NT2/D1 (cell line): ENCODE data around the gene GOLGA3.

Experiments used
- DNase-seq: peaks from one replicate; pipeline ENCODE4 v3.0.0-alpha.2; 2011; ENCODE audit warnings: low read depth, low spot score
- H3K27me3 ChIP-seq: 2 replicates; pipeline ENCODE4 v1.6.0; 2011; ENCODE audit warnings: mild to moderate bottlenecking; ENCODE audit not compliant: insufficient read length, insufficient read depth
- H3K36me3 ChIP-seq: 2 replicates; pipeline ENCODE4 v1.6.1; 2011; ENCODE audit warnings: mild to moderate bottlenecking, low read length, mixed read lengths; ENCODE audit not compliant: insufficient read depth, insufficient read length
- H3K4me1 ChIP-seq: 2 replicates; pipeline ENCODE4 v1.5.1; 2011; ENCODE audit not compliant: insufficient read depth, insufficient read length
- H3K4me3 ChIP-seq: 2 replicates; pipeline ENCODE4 v1.5.1; 2011; ENCODE audit warnings: low read depth; ENCODE audit not compliant: insufficient read length
- H3K9ac ChIP-seq: 2 replicates; pipeline ENCODE4 v1.6.0; 2011; ENCODE audit warnings: low read depth; ENCODE audit not compliant: insufficient read length
- H3K9me3 ChIP-seq: 2 replicates; pipeline ENCODE4 v1.5.1; 2011; ENCODE audit warnings: mild to moderate bottlenecking, low read length; ENCODE audit not compliant: insufficient read depth
- SUZ12 ChIP-seq: IDR thresholded peaks from 2 replicates; pipeline ENCODE4 v1.6.1; 2011; ENCODE audit not compliant: insufficient read length, insufficient read depth; ENCODE audit errors: extremely low read depth
- YY1 ChIP-seq: IDR thresholded peaks from 2 replicates; pipeline ENCODE4 v1.6.1; 2011; ENCODE audit not compliant: insufficient read length, insufficient read depth
- ZNF274 ChIP-seq: IDR thresholded peaks from 2 replicates; pipeline ENCODE4 v1.6.1; 2011; ENCODE audit warnings: mild to moderate bottlenecking, low read depth, low read length

GOLGA3 gene

GRCh38 chr12:132747395-132747794, 81.3 kb downstream of the GOLGA3 start:
- TF ChIP-seq SUZ12 (no peak), ZNF274 (no peak), YY1 (no peak)
- peaks cover 94% of the 10 kb centered on the region for H3K36me3 ChIP-seq
- H3K27me3 ChIP-seq: no peaks in the 10 kb centered on the region
- no peak overlapping the region for H3K9ac ChIP-seq
- no peak for DNase-seq
- no peaks in the 10 kb centered on the region for H3K4me1 ChIP-seq
- no peak overlapping the region for H3K4me3 ChIP-seq
- H3K9me3 ChIP-seq: no peaks in the 10 kb centered on the region

GRCh38 chr12:132746613-132747012, 82.1 kb downstream of the GOLGA3 start:
- Histone ChIP-seq H3K4me1 (no peaks in the 10 kb centered on the region), H3K27me3 (no peaks in the 10 kb centered on the region), H3K9me3 (no peaks in the 10 kb centered on the region), H3K4me3 (no peak overlapping the region), H3K9ac (no peak overlapping the region), H3K36me3 (peaks cover 94% of the 10 kb centered on the region)
- no peak for DNase-seq
- TF ChIP-seq SUZ12: no peak
- no peak for TF ChIP-seq YY1
- no peak for TF ChIP-seq ZNF274

GRCh38 chr12:132743831-132744230, 84.8 kb downstream of the GOLGA3 start:
- H3K4me3 ChIP-seq: no peak overlapping the region
- no peaks in the 10 kb centered on the region for H3K9me3 ChIP-seq
- no peaks in the 10 kb centered on the region for H3K4me1 ChIP-seq
- no peak for TF ChIP-seq SUZ12
- TF ChIP-seq YY1: no peak
- no peak for TF ChIP-seq ZNF274
- DNase-seq: no peak
- no peak overlapping the region for H3K9ac ChIP-seq
- H3K36me3 ChIP-seq: peaks cover 96% of the 10 kb centered on the region
- H3K27me3 ChIP-seq: no peaks in the 10 kb centered on the region

GRCh38 chr12:132741620-132742019, 87.0 kb downstream of the GOLGA3 start:
- no peak for DNase-seq
- no peaks in the 10 kb centered on the region for H3K4me1 ChIP-seq
- no peak overlapping the region for H3K9ac ChIP-seq
- no peak for TF ChIP-seq YY1
- TF ChIP-seq ZNF274: no peak
- no peak for TF ChIP-seq SUZ12
- no peaks in the 10 kb centered on the region for H3K27me3 ChIP-seq
- no peaks in the 10 kb centered on the region for H3K9me3 ChIP-seq
- H3K4me3 ChIP-seq: no peak overlapping the region
- peaks cover 94% of the 10 kb centered on the region for H3K36me3 ChIP-seq

- Histone ChIP-seq H3K27me3 (no peaks in the 10 kb centered on the region), H3K9ac (no peak overlapping the region), H3K36me3 (peaks cover 95% of the 10 kb centered on the region), H3K4me3 (no peak overlapping the region), H3K4me1 (no peaks in the 10 kb centered on the region), H3K9me3 (no peaks in the 10 kb centered on the region)
- DNase-seq: no peak
- TF ChIP-seq YY1 (no peak), ZNF274 (no peak), SUZ12 (no peak)
Measured at GRCh38 chr12:132740652-132741051, 88.0 kb downstream of the GOLGA3 start.

- no peak for DNase-seq
- no peak overlapping the region for H3K9ac ChIP-seq
- no peaks in the 10 kb centered on the region for H3K9me3 ChIP-seq
- H3K4me1 ChIP-seq: no peaks in the 10 kb centered on the region
- H3K36me3 ChIP-seq: peaks cover 95% of the 10 kb centered on the region
- no peaks in the 10 kb centered on the region for H3K27me3 ChIP-seq
- H3K4me3 ChIP-seq: no peak overlapping the region
- TF ChIP-seq YY1: no peak
- no peak for TF ChIP-seq SUZ12
- TF ChIP-seq ZNF274: no peak
Measured at GRCh38 chr12:132740313-132740646, 88.4 kb downstream of the GOLGA3 start.

- H3K4me1 ChIP-seq: no peaks in the 10 kb centered on the region
- no peak for DNase-seq
- H3K36me3 ChIP-seq: peaks cover 95% of the 10 kb centered on the region
Measured at GRCh38 chr12:132739600-132740312, 88.9 kb downstream of the GOLGA3 start.

More at GRCh38 chr12:132739600-132740312, 88.9 kb downstream of the GOLGA3 start:
- H3K9ac ChIP-seq: no peak overlapping the region
- H3K4me3 ChIP-seq: no peak overlapping the region
- H3K9me3 ChIP-seq: no peaks in the 10 kb centered on the region
- no peak for TF ChIP-seq YY1
- TF ChIP-seq SUZ12: no peak
- no peak for TF ChIP-seq ZNF274
- no peaks in the 10 kb centered on the region for H3K27me3 ChIP-seq
